Measurements from ENCODE around the gene FBXW7. TPM values are rescaled to one million over a fixed set of nuclear protein-coding genes. Genes with fewer than 3 reads are reported as not detected.

Gene FBXW7
- total and polyA plus RNA-seq, 2 donors from 2014 or later, result 5.5 to 64.0 TPM

GRCh38 chr4:152352622-152353116 is 183.2 kb downstream of the FBXW7 start:
- H3K27me3 ChIP-seq (ENCODE audit: control insufficient read depth, insufficient read depth, low read length), result no peaks in the 10 kb centered on the region
- DNase-seq (peak; percentile 52 to 98 (median 92)), FAIRE-seq (peak; percentile 95)
- H3K9me3 ChIP-seq (ENCODE audit: control insufficient read depth in 2 of 3, insufficient read depth in 1 of 3, low read length in 3 of 3), result no peaks in the 10 kb centered on the region
- H3K36me3 ChIP-seq (ENCODE audit: control insufficient read depth in 2 of 3, insufficient read depth in 3 of 3, low read length in 3 of 3), result no peaks in the 10 kb centered on the region
- no peaks in the 10 kb centered on the region for H3K4me1 ChIP-seq (ENCODE audit: control insufficient read depth in 2 of 3, insufficient read depth in 2 of 3, low read depth in 1 of 3, low read length in 3 of 3)
- H3K4me3 ChIP-seq (ENCODE audit: low read length in 3 of 3), result peak overlapping the region; percentile 63 to 85 (median 63)
- H3K9ac ChIP-seq (ENCODE audit: low read length in 3 of 3), result peak overlapping the region; percentile 28 to 47 (median 35)
- intact Hi-C loops (cut with DNase I), result no loop called here
- TF ChIP-seq CTCF (IDR thresholded peaks at IDR 0.05; ENCODE audit: borderline replicate concordance, extremely low read depth, insufficient read depth), result no peak
- peak overlapping the region in 1 of 2 donors; percentile 61 for H3K27ac ChIP-seq (ENCODE audit: low read depth in 2 of 2, low read length in 2 of 2)

- no peaks in the 10 kb centered on the region for H3K27me3 ChIP-seq (ENCODE audit: control insufficient read depth, insufficient read depth, low read length)
- H3K9me3 ChIP-seq (ENCODE audit: control insufficient read depth in 2 of 3, insufficient read depth in 1 of 3, low read length in 3 of 3), result no peaks in the 10 kb centered on the region
- peak overlapping the region; percentile 63 to 85 (median 63) for H3K4me3 ChIP-seq (ENCODE audit: low read length in 3 of 3)
- FAIRE-seq (no peak), DNase-seq (no peak)
- no peaks in the 10 kb centered on the region for H3K36me3 ChIP-seq (ENCODE audit: control insufficient read depth in 2 of 3, insufficient read depth in 3 of 3, low read length in 3 of 3)
- TF ChIP-seq CTCF (IDR thresholded peaks at IDR 0.05; ENCODE audit: borderline replicate concordance, extremely low read depth, insufficient read depth), result no peak
- intact Hi-C loops (cut with DNase I), result no loop called here
- peak overlapping the region; percentile 28 to 47 (median 35) for H3K9ac ChIP-seq (ENCODE audit: low read length in 3 of 3)
- no peaks in the 10 kb centered on the region for H3K4me1 ChIP-seq (ENCODE audit: control insufficient read depth in 2 of 3, insufficient read depth in 2 of 3, low read depth in 1 of 3, low read length in 3 of 3)
- peak overlapping the region in 1 of 2 donors; percentile 61 for H3K27ac ChIP-seq (ENCODE audit: low read depth in 2 of 2, low read length in 2 of 2)
Observed at GRCh38 chr4:152352215-152352614, 183.7 kb downstream of the FBXW7 start.

GRCh38 chr4:152351080-152351479 is 184.8 kb downstream of the FBXW7 start:
- Histone ChIP-seq H3K27me3 (ENCODE audit: control insufficient read depth, insufficient read depth, low read length) (no peaks in the 10 kb centered on the region), H3K9ac (ENCODE audit: low read length in 3 of 3) (no peak overlapping the region), H3K27ac (ENCODE audit: low read depth in 2 of 2, low read length in 2 of 2) (no peak overlapping the region), H3K36me3 (ENCODE audit: control insufficient read depth in 2 of 3, insufficient read depth in 3 of 3, low read length in 3 of 3) (peaks cover 0 to 2% (median 0%) of the 10 kb centered on the region in 3 donors), H3K9me3 (ENCODE audit: control insufficient read depth in 2 of 3, insufficient read depth in 1 of 3, low read length in 3 of 3) (no peaks in the 10 kb centered on the region), H3K4me1 (ENCODE audit: control insufficient read depth in 2 of 3, insufficient read depth in 2 of 3, low read depth in 1 of 3, low read length in 3 of 3) (no peaks in the 10 kb centered on the region), H3K4me3 (ENCODE audit: low read length in 3 of 3) (no peak overlapping the region)
- TF ChIP-seq CTCF (IDR thresholded peaks at IDR 0.05; ENCODE audit: borderline replicate concordance, extremely low read depth, insufficient read depth), result no peak
- FAIRE-seq (no peak), DNase-seq (no peak)
- intact Hi-C loops (cut with DNase I), result no loop called here

- Histone ChIP-seq H3K27ac (ENCODE audit: low read depth in 2 of 2, low read length in 2 of 2) (no peak overlapping the region), H3K9me3 (ENCODE audit: control insufficient read depth in 2 of 3, insufficient read depth in 1 of 3, low read length in 3 of 3) (no peaks in the 10 kb centered on the region), H3K27me3 (ENCODE audit: control insufficient read depth, insufficient read depth, low read length) (no peaks in the 10 kb centered on the region), H3K4me1 (ENCODE audit: control insufficient read depth in 2 of 3, insufficient read depth in 2 of 3, low read depth in 1 of 3, low read length in 3 of 3) (no peaks in the 10 kb centered on the region), H3K4me3 (ENCODE audit: low read length in 3 of 3) (no peak overlapping the region), H3K9ac (ENCODE audit: low read length in 3 of 3) (no peak overlapping the region), H3K36me3 (ENCODE audit: control insufficient read depth in 2 of 3, insufficient read depth in 3 of 3, low read length in 3 of 3) (peaks cover 0 to 2% (median 0%) of the 10 kb centered on the region in 3 donors)
- DNase-seq (peak in 3 of 5 donors; percentile 22 to 74 (median 55)), FAIRE-seq (no peak)
- peak; percentile 7 for TF ChIP-seq CTCF (IDR thresholded peaks at IDR 0.05; ENCODE audit: borderline replicate concordance, extremely low read depth, insufficient read depth)
- intact Hi-C loops (cut with DNase I), result no loop called here
Observed at GRCh38 chr4:152348670-152349069, 187.2 kb downstream of the FBXW7 start.
